HepG2 (cell line): ENCODE measurements around the gene ZMYND8. TPM values are rescaled to one million over a fixed set of nuclear protein-coding genes. Genes with fewer than 3 reads are reported as not detected.

Source experiments
- ATAC-seq: fragments of 200-7000 bp; cut with Tn5 transposase; 3 replicates; pipeline ENCODE4 v1.9.1; 2020; ENCODE audit warnings: mild to moderate bottlenecking, moderate library complexity
- BruUV-seq: library from RNA; stranded (reverse); fragments of 400-500 nt; replicated peaks from 2 replicates; lab custom pipeline; 2021; lab: Mats Ljungman, UMichigan
- CTCF ChIA-PET: fragments of 300-600 bp; formaldehyde crosslinking; extraction: SDS; loops from one replicate; lab custom pipeline; 2021; ENCODE audit warnings: low total read pairs, inconsistent platforms, low intra/inter-chr PET ratio; lab: Yijun Ruan, JAX
- POLR2A ChIA-PET: fragments of 350-600 bp; sonication (Branson Sonifier 250); formaldehyde crosslinking; loops from one replicate; lab custom pipeline; 2020; ENCODE audit warnings: antibody characterized with exemption, inconsistent platforms; lab: Yijun Ruan, JAX
- DNase-seq: peaks from one replicate; pipeline ENCODE4 v3.0.0-alpha.2; 2015; ENCODE audit warnings: low spot score
- FAIRE-seq: peaks from 3 replicates; lab custom pipeline; 2011; peaks lifted over from hg19 to GRCh38; lab: Jason Lieb, UNC
- H2AFZ ChIP-seq: one replicate; pipeline ENCODE4 v1.6.1; 2011; ENCODE audit warnings: low read length, inconsistent platforms
- H3K27ac ChIP-seq: fragments of 300-600 bp; 3 replicates; pipeline ENCODE4 v1.8.0; 2011; ENCODE audit warnings: mixed run types, mild to moderate bottlenecking, mixed read lengths, low read length, inconsistent platforms; ENCODE audit not compliant: insufficient read depth; ENCODE audit errors: extremely low read length
- H3K27me3 ChIP-seq, 2 experiments: fragments of 200-600 bp in 1 of 2; 2 replicates in 1 of 2; 3 replicates in 1 of 2; pipeline versions ENCODE4 v1.6.0 to v1.8.0; 2011; ENCODE audit warnings: low read length in 2 of 2, mild to moderate bottlenecking in 2 of 2, moderate library complexity in 2 of 2, inconsistent platforms in 1 of 2; ENCODE audit not compliant: insufficient read depth in 2 of 2, control insufficient read depth in 1 of 2
- H3K36me3 ChIP-seq, 2 experiments: fragments of 200-600 bp in 1 of 2; replicated peaks in 1 of 2; 2 replicates in 1 of 2; 3 replicates in 1 of 2; pipeline versions ENCODE4 v1.5.1 to v1.8.0; 2011; ENCODE audit warnings: low read length in 2 of 2, inconsistent platforms in 1 of 2; ENCODE audit not compliant: insufficient read depth in 2 of 2, control insufficient read depth in 1 of 2
- H3K4me1 ChIP-seq: 2 replicates; pipeline ENCODE4 v1.5.1; 2012; ENCODE audit warnings: low read length, inconsistent platforms; ENCODE audit not compliant: insufficient read depth
- H3K4me2 ChIP-seq: 2 replicates; pipeline ENCODE4 v1.6.0; 2011; ENCODE audit warnings: low read depth, low read length, inconsistent platforms
- H3K4me3 ChIP-seq, 3 experiments: fragments of 200-600 bp in 1 of 3; sonication (generic), shearing (Covaris generic) in 1 of 3; replicated peaks in 1 of 3; 2 replicates each; pipeline ENCODE4 v1.5.1; 2011 to 2016; ENCODE audit warnings: low read length in 3 of 3, inconsistent platforms in 2 of 3, low read depth in 2 of 3, mild to moderate bottlenecking in 2 of 3, control low read depth in 1 of 3, mixed read lengths in 1 of 3; ENCODE audit not compliant: insufficient read depth in 1 of 3
- H3K79me2 ChIP-seq: one replicate; pipeline ENCODE4 v1.6.1; 2011; ENCODE audit warnings: low read length, inconsistent platforms; ENCODE audit not compliant: insufficient read depth
- H3K9ac ChIP-seq: 2 replicates; pipeline ENCODE4 v1.6.0; 2011; ENCODE audit warnings: mild to moderate bottlenecking, low read depth, low read length, inconsistent platforms; ENCODE audit not compliant: insufficient read depth
- H3K9me3 ChIP-seq: 2 replicates; pipeline ENCODE4 v1.5.1; 2012; ENCODE audit warnings: mild to moderate bottlenecking, low read length
- H4K20me1 ChIP-seq: 2 replicates; pipeline ENCODE4 v1.6.0; 2011; ENCODE audit warnings: inconsistent platforms, mild to moderate bottlenecking, low read length, moderate library complexity; ENCODE audit not compliant: insufficient read depth
- ATF7 ChIP-seq, 2 experiments: fragments of 450-650 bp in 1 of 2; sonication (generic) in 1 of 2; formaldehyde crosslinking in 1 of 2; IDR thresholded peaks; 2 replicates each; pipeline versions ENCODE4 v1.4.0 to v1.6.1; 2016 to 2020; ENCODE audit warnings: antibody characterized with exemption in 1 of 2, mild to moderate bottlenecking in 1 of 2, missing genetic modification reagents in 1 of 2
- FOXJ3 ChIP-seq: sonication (generic); formaldehyde crosslinking; IDR thresholded peaks from 2 replicates; pipeline ENCODE4 v1.4.0; 2020; ENCODE audit warnings: missing genetic modification reagents, mild to moderate bottlenecking, borderline replicate concordance
- HMG20A ChIP-seq: IDR thresholded peaks from 2 replicates; pipeline ENCODE4 v1.6.1; 2016; ENCODE audit warnings: borderline replicate concordance
- KAT2B ChIP-seq: fragments of 150-350 bp; IDR thresholded peaks from 2 replicates; pipeline ENCODE4 v1.6.1; 2014; ENCODE audit warnings: low read depth, low read length, borderline replicate concordance
- KDM2A ChIP-seq: sonication (generic); formaldehyde crosslinking; IDR thresholded peaks from 2 replicates; pipeline ENCODE4 v1.4.0; 2020; ENCODE audit warnings: low read depth, missing genetic modification reagents, borderline replicate concordance
- KDM5B ChIP-seq: sonication (generic); formaldehyde crosslinking; IDR thresholded peaks from 2 replicates; pipeline ENCODE4 v1.4.0; 2020; ENCODE audit warnings: missing genetic modification reagents, mild to moderate bottlenecking, borderline replicate concordance
- KLF12 ChIP-seq: sonication (generic); formaldehyde crosslinking; IDR thresholded peaks from 2 replicates; pipeline ENCODE4 v1.4.0; 2020; ENCODE audit warnings: missing genetic modification reagents, borderline replicate concordance
- REPIN1 ChIP-seq: sonication (generic); formaldehyde crosslinking; IDR thresholded peaks from 2 replicates; pipeline ENCODE4 v1.8.0; 2022; ENCODE audit warnings: missing genetic modification reagents, low read depth, mild to moderate bottlenecking, borderline replicate concordance
- SETDB1 ChIP-seq: sonication (generic); formaldehyde crosslinking; IDR thresholded peaks from 2 replicates; pipeline ENCODE4 v1.5.1; 2020; ENCODE audit warnings: missing genetic modification reagents, mild to moderate bottlenecking, borderline replicate concordance
- XRCC5 ChIP-seq: fragments of 200-400 bp; formaldehyde crosslinking; optimal IDR thresholded peaks from 2 replicates; pipeline ENCODE3; 2017; ENCODE audit warnings: mild to moderate bottlenecking, low read length
- ZFP36 ChIP-seq: fragments of 150-350 bp; IDR thresholded peaks from 2 replicates; pipeline ENCODE4 v1.6.1; 2018; ENCODE audit warnings: borderline replicate concordance, low read length, low read depth; ENCODE audit not compliant: partially characterized antibody
- ZNF282 ChIP-seq: fragments of 450-650 bp; IDR thresholded peaks from 2 replicates; pipeline ENCODE4 v1.6.1; 2018; ENCODE audit not compliant: partially characterized antibody
- ZNF335 ChIP-seq: sonication (generic); formaldehyde crosslinking; IDR thresholded peaks from 2 replicates; pipeline ENCODE4 v1.4.0; 2020; ENCODE audit warnings: missing genetic modification reagents
- WGBS: methylation state at CpG from one replicate; pipeline ENCODE4 v1.1.6; 2017; ENCODE audit warnings: low lambda C conversion rate; 5-methylcytosine and 5-hydroxymethylcytosine counted together
- in situ Hi-C: cut with HindIII; loops from 2 replicates; pipeline ENCODE4 v1.10.0; 2017; ENCODE audit warnings: low pct_unique_long_range_greater_than_20kb; ENCODE audit not compliant: extremely low pct_ligation_motif_present
- intact Hi-C: fragments of 100-400 bp; cut with micrococcal nuclease; formaldehyde crosslinking; loops from one replicate; pipeline ENCODE4 v1.10.0; 2022; ENCODE audit not compliant: unreplicated experiment
- polyA plus RNA-seq, 8 experiments: library from polyadenylated mRNA; depleted of rRNA in 3 of 8; stranded (reverse) in 7 of 8; unstranded in 1 of 8; fragments of >200 nt; fragmentation: Illumina TruSeq in 4 of 8; extraction: Trizol in 4 of 8; gene quantifications; 2 replicates each; pipeline versions ENCODE4 v1.2.1 to v1.2.3, GENCODE V29; 2011 to 2016; ENCODE audit warnings: low read depth in 4 of 8, missing spikeins in 1 of 8, mixed read lengths in 1 of 8; ENCODE audit not compliant: insufficient read depth in 1 of 8
- total RNA-seq, 5 experiments: library from RNA; depleted of rRNA; stranded (reverse); fragments of >200 nt; fragmentation: Illumina TruSeq; extraction: Trizol; gene quantifications; 2 replicates each; pipeline ENCODE4 v1.2.3, GENCODE V29; 2016; ENCODE audit warnings: low read depth in 1 of 5
- TF ChIP-seq, protein P1 (sequence below): IDR thresholded peaks from 2 replicates; pipeline ENCODE4 v1.6.1; 2016; ENCODE audit warnings: missing genetic modification reagents, missing compliant biosample characterization
- TF ChIP-seq, protein P2 (sequence below): sonication (generic); formaldehyde crosslinking; IDR thresholded peaks from 2 replicates; pipeline ENCODE4 v1.4.0; 2020; ENCODE audit warnings: missing genetic modification reagents
- TF ChIP-seq, protein P3 (sequence below): sonication (generic); formaldehyde crosslinking; IDR thresholded peaks from 2 replicates; pipeline ENCODE4 v1.4.0; 2020; ENCODE audit warnings: missing genetic modification reagents, borderline replicate concordance
- TF ChIP-seq, protein P4 (sequence below): sonication (generic); formaldehyde crosslinking; IDR thresholded peaks from 2 replicates; pipeline ENCODE4 v1.8.0; 2022; ENCODE audit warnings: low read depth, missing genetic modification reagents

The ZMYND8 gene
- total and polyA plus RNA-seq, 2 of the 13 experiments (the other 11 are each of a cell fraction or from before 2014, with no cell fraction given): 53.9 to 84.7 TPM

DNA sequence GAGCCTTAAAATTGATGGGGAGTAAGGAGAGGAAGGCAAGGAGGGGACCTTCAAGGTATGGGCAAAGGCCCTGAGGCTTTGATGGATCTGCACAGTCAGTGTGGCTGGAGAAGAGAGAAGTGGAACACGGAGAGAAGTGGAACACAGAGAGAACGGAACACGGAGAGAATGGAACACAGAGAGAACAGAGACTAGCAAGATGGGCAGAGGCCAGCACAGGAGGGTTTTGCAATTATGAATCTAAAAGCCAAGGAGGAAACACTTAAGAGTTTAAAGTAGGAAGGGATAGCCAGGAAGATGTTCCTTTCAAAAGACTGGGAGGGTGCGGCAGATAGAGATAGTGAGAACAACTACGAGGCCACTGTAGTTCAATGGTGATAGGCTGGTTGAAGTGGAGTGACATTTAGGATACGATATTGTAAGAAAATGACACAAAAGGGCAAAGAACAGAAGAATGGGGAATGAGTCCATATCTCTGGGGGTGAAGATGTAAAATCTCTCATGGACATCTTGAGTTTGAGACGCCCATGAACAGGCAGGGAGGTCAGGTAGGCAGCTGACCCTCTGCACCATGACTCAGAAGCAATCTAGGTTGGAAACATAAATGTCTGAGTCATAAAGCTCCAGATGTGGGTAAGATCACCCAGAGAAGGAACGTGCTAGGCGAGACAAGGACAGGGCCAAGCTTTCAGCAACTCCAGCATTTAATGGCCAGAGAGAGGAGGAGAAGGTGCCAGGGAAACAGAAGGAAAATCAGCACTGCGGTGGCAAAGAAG is 25.4 kb downstream of the ZMYND8 start:
- no peaks in the 10 kb centered on the region for H3K9me3 ChIP-seq
- intact Hi-C loops: no loop called here
- ChIA-PET POLR2A (interaction anchor here (1.1 to 23.7 kb wide), 3 partner anchors 9 to 41 kb away, joined by 3 to 624 read pairs (median 8); partner anchors contain the start of gene ZMYND8), CTCF (no interaction called here)
- no TSS peak for BruUV-seq
- DNase-seq (no peak), FAIRE-seq (no peak), ATAC-seq (no peak)
- peak overlapping the region; percentile 38 for H3K27ac ChIP-seq
- peaks cover 99% of the 10 kb centered on the region for H3K79me2 ChIP-seq
- H3K36me3 ChIP-seq: peaks cover 35 to 77% of the 10 kb centered on the region in 2 experiments
- no peak overlapping the region for H3K4me3 ChIP-seq
- in situ Hi-C loops: no loop called here
- H2AFZ ChIP-seq: no peak overlapping the region
- no peak overlapping the region for H3K9ac ChIP-seq
- 94% methylated on average over 10 of the region's 10 CpGs for WGBS
- H3K4me1 ChIP-seq: peaks cover 100% of the 10 kb centered on the region
- no peaks in the 10 kb centered on the region for H3K27me3 ChIP-seq
- no peak overlapping the region for H3K4me2 ChIP-seq
- H4K20me1 ChIP-seq: peaks cover 95% of the 10 kb centered on the region
- TF ChIP-seq KLF12 (CRISPR knock-in tag) (no peak), KDM2A (CRISPR knock-in tag) (no peak), ATF7 (IDR thresholded peaks at IDR 0.05) (no peak), ATF7 (CRISPR knock-in tag; IDR thresholded peaks at IDR 0.05) (no peak), XRCC5 (peak; percentile 15), KDM5B (CRISPR knock-in tag) (no peak), ZFP36 (no peak), SETDB1 (no peak), ZNF282 (no peak), FOXJ3 (no peak), ZNF335 (no peak), HMG20A (CRISPR knock-in tag) (0 out of 2 replicates have a peak, but pooled peaks have one; percentile 14), KAT2B (no peak), REPIN1 (CRISPR knock-in tag) (no peak)
- TF ChIP-seq, protein P1, sequence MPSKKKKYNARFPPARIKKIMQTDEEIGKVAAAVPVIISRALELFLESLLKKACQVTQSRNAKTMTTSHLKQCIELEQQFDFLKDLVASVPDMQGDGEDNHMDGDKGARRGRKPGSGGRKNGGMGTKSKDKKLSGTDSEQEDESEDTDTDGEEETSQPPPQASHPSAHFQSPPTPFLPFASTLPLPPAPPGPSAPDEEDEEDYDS (CRISPR knock-in tag): 0 out of 2 replicates have a peak, but pooled peaks have one; percentile 18
- TF ChIP-seq, protein P2, sequence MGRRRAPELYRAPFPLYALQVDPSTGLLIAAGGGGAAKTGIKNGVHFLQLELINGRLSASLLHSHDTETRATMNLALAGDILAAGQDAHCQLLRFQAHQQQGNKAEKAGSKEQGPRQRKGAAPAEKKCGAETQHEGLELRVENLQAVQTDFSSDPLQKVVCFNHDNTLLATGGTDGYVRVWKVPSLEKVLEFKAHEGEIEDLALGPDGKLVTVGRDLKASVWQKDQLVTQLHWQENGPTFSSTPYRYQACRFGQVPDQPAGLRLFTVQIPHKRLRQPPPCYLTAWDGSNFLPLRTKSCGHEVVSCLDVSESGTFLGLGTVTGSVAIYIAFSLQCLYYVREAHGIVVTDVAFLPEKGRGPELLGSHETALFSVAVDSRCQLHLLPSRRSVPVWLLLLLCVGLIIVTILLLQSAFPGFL: no peak
- TF ChIP-seq, protein P3, sequence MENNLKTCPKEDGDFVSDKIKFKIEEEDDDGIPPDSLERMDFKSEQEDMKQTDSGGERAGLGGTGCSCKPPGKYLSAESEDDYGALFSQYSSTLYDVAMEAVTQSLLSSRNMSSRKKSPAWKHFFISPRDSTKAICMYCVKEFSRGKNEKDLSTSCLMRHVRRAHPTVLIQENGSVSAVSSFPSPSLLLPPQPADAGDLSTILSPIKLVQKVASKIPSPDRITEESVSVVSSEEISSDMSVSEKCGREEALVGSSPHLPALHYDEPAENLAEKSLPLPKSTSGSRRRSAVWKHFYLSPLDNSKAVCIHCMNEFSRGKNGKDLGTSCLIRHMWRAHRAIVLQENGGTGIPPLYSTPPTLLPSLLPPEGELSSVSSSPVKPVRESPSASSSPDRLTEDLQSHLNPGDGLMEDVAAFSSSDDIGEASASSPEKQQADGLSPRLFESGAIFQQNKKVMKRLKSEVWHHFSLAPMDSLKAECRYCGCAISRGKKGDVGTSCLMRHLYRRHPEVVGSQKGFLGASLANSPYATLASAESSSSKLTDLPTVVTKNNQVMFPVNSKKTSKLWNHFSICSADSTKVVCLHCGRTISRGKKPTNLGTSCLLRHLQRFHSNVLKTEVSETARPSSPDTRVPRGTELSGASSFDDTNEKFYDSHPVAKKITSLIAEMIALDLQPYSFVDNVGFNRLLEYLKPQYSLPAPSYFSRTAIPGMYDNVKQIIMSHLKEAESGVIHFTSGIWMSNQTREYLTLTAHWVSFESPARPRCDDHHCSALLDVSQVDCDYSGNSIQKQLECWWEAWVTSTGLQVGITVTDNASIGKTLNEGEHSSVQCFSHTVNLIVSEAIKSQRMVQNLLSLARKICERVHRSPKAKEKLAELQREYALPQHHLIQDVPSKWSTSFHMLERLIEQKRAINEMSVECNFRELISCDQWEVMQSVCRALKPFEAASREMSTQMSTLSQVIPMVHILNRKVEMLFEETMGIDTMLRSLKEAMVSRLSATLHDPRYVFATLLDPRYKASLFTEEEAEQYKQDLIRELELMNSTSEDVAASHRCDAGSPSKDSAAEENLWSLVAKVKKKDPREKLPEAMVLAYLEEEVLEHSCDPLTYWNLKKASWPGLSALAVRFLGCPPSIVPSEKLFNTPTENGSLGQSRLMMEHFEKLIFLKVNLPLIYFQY (CRISPR knock-in tag): no peak
- TF ChIP-seq, protein P4, sequence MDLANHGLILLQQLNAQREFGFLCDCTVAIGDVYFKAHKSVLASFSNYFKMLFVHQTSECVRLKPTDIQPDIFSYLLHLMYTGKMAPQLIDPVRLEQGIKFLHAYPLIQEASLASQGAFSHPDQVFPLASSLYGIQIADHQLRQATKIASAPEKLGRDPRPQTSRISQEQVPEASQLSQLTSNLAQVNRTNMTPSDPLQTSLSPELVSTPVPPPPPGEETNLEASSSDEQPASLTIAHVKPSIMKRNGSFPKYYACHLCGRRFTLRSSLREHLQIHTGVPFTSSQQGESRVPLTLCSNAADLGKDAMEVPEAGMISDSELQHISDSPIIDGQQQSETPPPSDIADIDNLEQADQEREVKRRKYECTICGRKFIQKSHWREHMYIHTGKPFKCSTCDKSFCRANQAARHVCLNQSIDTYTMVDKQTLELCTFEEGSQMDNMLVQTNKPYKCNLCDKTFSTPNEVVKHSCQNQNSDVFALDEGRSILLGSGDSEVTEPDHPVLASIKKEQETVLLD (CRISPR knock-in tag): no peak
